ENCODE data around the gene RPL23. TPM values are rescaled to one million over a fixed set of nuclear protein-coding genes. Genes with fewer than 3 reads are reported as not detected.

RPL23 gene
- total RNA-seq, 4 donors from 2014 or later = 755 to 2,040 (median 1,511) TPM

- Histone ChIP-seq H3K27ac (peak overlapping the region in 3 of 4 donors; percentile 71 to 74 (median 74)), H3K36me3 (peaks cover 0 to 59% of the 10 kb centered on the region in 2 donors), H3K4me1 (peaks cover 4 to 85% (median 34%) of the 10 kb centered on the region in 3 donors), H3K27me3 (no peaks in the 10 kb centered on the region), H3K4me3 (no peak overlapping the region), H3K9me3 (no peaks in the 10 kb centered on the region)
- no peak for ATAC-seq
- no CpG with 5 or more reads among the region's 5 CpGs for WGBS, 2 donors (ENCODE audit: low coverage in 1 of 2)
- TF ChIP-seq EP300 (IDR thresholded peaks at IDR 0.05) (no peak), POLR2AphosphoS5 (IDR thresholded peaks at IDR 0.05) (no peak), POLR2A (IDR thresholded peaks at IDR 0.05) (no peak)
- TF ChIP-seq, protein P1, sequence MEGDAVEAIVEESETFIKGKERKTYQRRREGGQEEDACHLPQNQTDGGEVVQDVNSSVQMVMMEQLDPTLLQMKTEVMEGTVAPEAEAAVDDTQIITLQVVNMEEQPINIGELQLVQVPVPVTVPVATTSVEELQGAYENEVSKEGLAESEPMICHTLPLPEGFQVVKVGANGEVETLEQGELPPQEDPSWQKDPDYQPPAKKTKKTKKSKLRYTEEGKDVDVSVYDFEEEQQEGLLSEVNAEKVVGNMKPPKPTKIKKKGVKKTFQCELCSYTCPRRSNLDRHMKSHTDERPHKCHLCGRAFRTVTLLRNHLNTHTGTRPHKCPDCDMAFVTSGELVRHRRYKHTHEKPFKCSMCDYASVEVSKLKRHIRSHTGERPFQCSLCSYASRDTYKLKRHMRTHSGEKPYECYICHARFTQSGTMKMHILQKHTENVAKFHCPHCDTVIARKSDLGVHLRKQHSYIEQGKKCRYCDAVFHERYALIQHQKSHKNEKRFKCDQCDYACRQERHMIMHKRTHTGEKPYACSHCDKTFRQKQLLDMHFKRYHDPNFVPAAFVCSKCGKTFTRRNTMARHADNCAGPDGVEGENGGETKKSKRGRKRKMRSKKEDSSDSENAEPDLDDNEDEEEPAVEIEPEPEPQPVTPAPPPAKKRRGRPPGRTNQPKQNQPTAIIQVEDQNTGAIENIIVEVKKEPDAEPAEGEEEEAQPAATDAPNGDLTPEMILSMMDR (IDR thresholded peaks at IDR 0.05) = no peak
Observed at GRCh38 chr17:38893113-38893512, 39.6 kb upstream of the RPL23 start.

DNA sequence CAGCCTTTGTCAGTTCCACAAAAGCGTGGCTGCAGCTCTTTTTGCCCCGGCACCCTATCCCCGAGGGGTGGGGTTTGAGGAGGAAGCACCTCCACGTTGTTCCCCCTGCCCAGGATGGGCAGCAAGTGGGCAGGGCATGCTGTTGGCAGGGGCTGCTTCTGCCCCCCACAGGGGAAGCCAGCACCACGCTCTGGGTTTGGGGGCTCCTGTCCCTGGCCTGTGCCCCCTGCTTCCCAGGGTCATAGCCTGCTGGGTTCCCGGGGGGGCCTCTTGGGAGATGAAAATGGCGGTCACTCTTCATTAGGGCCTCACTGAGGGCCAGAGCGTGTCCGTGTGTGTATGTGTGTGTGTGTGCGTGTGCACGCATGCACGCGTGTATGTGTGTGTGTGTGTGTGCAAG, 39.1 kb upstream of the RPL23 start:
- Histone ChIP-seq H3K27ac (peak overlapping the region in 2 of 4 donors; percentile 26 to 71), H3K27me3 (no peaks in the 10 kb centered on the region), H3K4me3 (no peak overlapping the region), H3K36me3 (peaks cover 0 to 62% of the 10 kb centered on the region in 2 donors), H3K4me1 (peaks cover 4 to 84% (median 30%) of the 10 kb centered on the region in 3 donors), H3K9me3 (no peaks in the 10 kb centered on the region)
- no peak for TF ChIP-seq POLR2A (IDR thresholded peaks at IDR 0.05)
- no peak for TF ChIP-seq POLR2AphosphoS5 (IDR thresholded peaks at IDR 0.05)
- TF ChIP-seq, protein P1 (IDR thresholded peaks at IDR 0.05) = no peak
- no peak for TF ChIP-seq EP300 (IDR thresholded peaks at IDR 0.05)
- no peak for ATAC-seq
- WGBS, 2 donors (ENCODE audit: low coverage in 1 of 2) = 100% methylated on average over 2 of the region's 13 CpGs; no CpG with 5 or more reads in 1 of the 2 donors

DNA sequence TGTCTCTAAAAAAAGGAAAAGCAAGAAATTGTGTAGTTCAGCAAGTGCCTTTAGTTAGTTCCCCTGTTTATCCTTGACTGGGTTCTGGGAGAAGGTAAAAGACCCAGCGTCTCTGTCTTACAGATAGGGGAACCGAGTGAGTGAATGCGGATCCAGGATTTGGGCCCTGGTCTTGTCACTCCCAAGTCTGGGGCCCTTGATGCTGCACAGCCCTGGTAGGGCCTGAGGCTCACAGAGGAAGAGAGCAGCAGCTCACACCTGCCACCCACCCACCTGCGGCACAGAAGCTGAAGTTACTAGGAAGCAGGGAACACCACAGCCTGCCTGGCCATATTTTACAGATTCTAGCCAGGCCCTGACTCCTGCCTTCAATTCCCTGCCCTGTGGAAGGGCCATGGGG, 38.6 kb upstream of the RPL23 start:
- peaks cover 0 to 67% of the 10 kb centered on the region in 2 donors for H3K36me3 ChIP-seq
- H3K9me3 ChIP-seq = no peaks in the 10 kb centered on the region
- TF ChIP-seq EP300 (IDR thresholded peaks at IDR 0.05) = no peak
- TF ChIP-seq, protein P1 (IDR thresholded peaks at IDR 0.05) = no peak
- no peak for TF ChIP-seq POLR2A (IDR thresholded peaks at IDR 0.05)
- no peak for TF ChIP-seq POLR2AphosphoS5 (IDR thresholded peaks at IDR 0.05)
- no peak overlapping the region for H3K4me3 ChIP-seq
- no peaks in the 10 kb centered on the region for H3K27me3 ChIP-seq
- peaks cover 1 to 84% (median 26%) of the 10 kb centered on the region in 3 donors for H3K4me1 ChIP-seq
- no peak for ATAC-seq
- 90% methylated on average over 2 of the region's 4 CpGs; no CpG with 5 or more reads in 1 of the 2 donors for WGBS, 2 donors (ENCODE audit: low coverage in 1 of 2)
- peak overlapping the region in 1 of 4 donors; percentile 26 for H3K27ac ChIP-seq

DNA sequence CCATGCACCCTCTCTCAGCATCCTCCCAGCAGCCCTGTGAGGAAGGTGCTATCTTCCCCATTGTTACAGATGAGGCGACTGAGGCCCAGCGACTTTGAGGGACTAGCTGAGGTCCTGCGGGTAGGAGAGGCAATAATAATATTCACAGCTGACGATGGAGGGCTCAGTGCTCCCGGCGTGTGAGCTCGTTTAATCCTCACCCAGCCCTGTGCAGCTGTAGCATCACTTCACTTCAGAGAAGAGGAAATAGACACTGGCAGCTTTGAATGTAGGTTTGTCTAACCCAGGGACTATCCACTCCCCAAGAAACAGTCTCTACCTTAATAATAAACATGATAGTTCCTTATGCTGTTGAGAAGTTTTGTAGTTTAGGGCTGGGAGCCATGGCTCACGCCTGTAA, 37.9 kb upstream of the RPL23 start:
- H3K4me3 ChIP-seq = no peak overlapping the region
- no peaks in the 10 kb centered on the region for H3K9me3 ChIP-seq
- peak overlapping the region in 1 of 4 donors; percentile 3 for H3K27ac ChIP-seq
- TF ChIP-seq, protein P1 (IDR thresholded peaks at IDR 0.05) = no peak
- H3K27me3 ChIP-seq = no peaks in the 10 kb centered on the region
- peaks cover 0 to 84% (median 25%) of the 10 kb centered on the region in 3 donors for H3K4me1 ChIP-seq
- WGBS, 2 donors (ENCODE audit: low coverage in 1 of 2) = 83% methylated on average over 1 of the region's 8 CpGs; no CpG with 5 or more reads in 1 of the 2 donors
- no peak for ATAC-seq
- H3K36me3 ChIP-seq = peaks cover 0 to 71% of the 10 kb centered on the region in 2 donors

DNA sequence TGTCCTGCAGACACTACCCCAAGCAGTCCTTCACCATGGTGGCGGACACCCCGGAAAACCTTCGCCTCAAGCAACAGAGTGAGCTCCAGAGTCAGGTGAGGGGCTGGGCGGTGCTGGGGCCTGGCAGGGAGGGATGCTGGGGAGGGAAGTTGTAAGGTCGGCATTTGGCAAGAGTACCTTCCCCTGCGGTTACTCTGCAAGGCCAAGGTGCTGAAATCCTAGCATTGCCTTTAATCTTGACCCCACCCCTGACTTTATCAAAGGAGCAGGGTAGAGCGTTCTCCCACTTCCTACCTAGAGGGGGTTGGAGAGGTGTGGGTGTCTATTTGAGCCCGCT, 36.9 kb upstream of the RPL23 start:
- peak overlapping the region in 2 of 4 donors; percentile 3 to 19 for H3K27ac ChIP-seq
- no peaks in the 10 kb centered on the region for H3K27me3 ChIP-seq
- WGBS, 2 donors (ENCODE audit: low coverage in 1 of 2) = 83% methylated on average over 3 of the region's 8 CpGs; no CpG with 5 or more reads in 1 of the 2 donors
- H3K4me3 ChIP-seq = no peak overlapping the region
- TF ChIP-seq EP300 (IDR thresholded peaks at IDR 0.05) (no peak), POLR2A (IDR thresholded peaks at IDR 0.05) (no peak), POLR2AphosphoS5 (IDR thresholded peaks at IDR 0.05) (no peak)
- TF ChIP-seq, protein P1 (IDR thresholded peaks at IDR 0.05) = no peak
- ATAC-seq = no peak
- H3K4me1 ChIP-seq = peaks cover 0 to 84% (median 33%) of the 10 kb centered on the region in 3 donors
- H3K9me3 ChIP-seq = no peaks in the 10 kb centered on the region
- H3K36me3 ChIP-seq = peaks cover 0 to 64% of the 10 kb centered on the region in 2 donors

Data from gastroesophageal sphincter (tissue), 4 donors.